Ovary (tissue), 3 donors: Measurements from ENCODE around the gene NAMPT.

ENCODE experiments used
- EP300 ChIP-seq: sonication (generic); formaldehyde crosslinking; IDR thresholded peaks from one replicate; pipeline ENCODE4 v1.6.1; 2017; ENCODE audit warnings: antibody characterized with exemption
- TF ChIP-seq, protein P1 (sequence below), 3 donors: fragments of 450-650 bp in 2 of 3; fragments of 200-600 bp in 1 of 3; IDR thresholded peaks; one replicate each; pipeline versions ENCODE4 v1.5.1 to v1.8.0; 2016 to 2022; ENCODE audit warnings: antibody characterized with exemption in 3 of 3, mild to moderate bottlenecking in 1 of 3
- donor health status: DM: no; HTN: no; CAD: no.

DNA sequence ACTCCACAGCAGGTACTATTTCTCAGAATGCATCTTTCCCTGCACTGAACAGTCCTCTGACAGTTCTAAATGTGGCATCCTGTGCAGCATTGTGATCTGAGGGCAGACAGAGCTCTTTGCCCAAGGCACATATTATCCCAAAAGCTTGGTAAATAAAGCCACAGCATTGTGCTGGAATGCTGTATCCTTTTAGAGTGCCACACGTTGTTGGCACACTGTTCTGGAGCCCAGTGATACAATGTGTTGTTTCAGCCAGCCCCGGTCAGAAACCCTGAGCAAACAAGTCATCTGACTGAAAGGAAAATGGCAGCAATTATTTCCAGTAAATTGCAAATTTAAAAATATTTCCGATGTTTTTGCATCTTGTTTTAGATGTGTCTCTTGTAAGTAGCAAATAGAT, 45.4 kb downstream of the NAMPT start:
- no peak for TF ChIP-seq EP300
- TF ChIP-seq, protein P1, sequence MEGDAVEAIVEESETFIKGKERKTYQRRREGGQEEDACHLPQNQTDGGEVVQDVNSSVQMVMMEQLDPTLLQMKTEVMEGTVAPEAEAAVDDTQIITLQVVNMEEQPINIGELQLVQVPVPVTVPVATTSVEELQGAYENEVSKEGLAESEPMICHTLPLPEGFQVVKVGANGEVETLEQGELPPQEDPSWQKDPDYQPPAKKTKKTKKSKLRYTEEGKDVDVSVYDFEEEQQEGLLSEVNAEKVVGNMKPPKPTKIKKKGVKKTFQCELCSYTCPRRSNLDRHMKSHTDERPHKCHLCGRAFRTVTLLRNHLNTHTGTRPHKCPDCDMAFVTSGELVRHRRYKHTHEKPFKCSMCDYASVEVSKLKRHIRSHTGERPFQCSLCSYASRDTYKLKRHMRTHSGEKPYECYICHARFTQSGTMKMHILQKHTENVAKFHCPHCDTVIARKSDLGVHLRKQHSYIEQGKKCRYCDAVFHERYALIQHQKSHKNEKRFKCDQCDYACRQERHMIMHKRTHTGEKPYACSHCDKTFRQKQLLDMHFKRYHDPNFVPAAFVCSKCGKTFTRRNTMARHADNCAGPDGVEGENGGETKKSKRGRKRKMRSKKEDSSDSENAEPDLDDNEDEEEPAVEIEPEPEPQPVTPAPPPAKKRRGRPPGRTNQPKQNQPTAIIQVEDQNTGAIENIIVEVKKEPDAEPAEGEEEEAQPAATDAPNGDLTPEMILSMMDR (IDR thresholded peaks at IDR 0.05): no peak
